Lung (tissue), 12 donors: Measurements from ENCODE around the gene NKPD1. TPM values are rescaled to one million over a fixed set of nuclear protein-coding genes. Genes with fewer than 3 reads are reported as not detected.

ENCODE experiments used
- ATAC-seq: fragments of 200-7000 bp; cut with Tn5 transposase; one replicate; pipeline ENCODE4 v1.9.1; 2020; ENCODE audit warnings: moderate number of reproducible peaks; ENCODE audit not compliant: insufficient read depth, low FRiP score
- DNase-seq, 3 donors: peaks; one replicate each; pipeline ENCODE4 v3.0.0-alpha.2; 2013 to 2017
- H3K27ac ChIP-seq, 2 donors: one replicate each; pipeline ENCODE4 v1.5.1; 2013; ENCODE audit warnings: mild to moderate bottlenecking in 2 of 2, moderate library complexity in 2 of 2, control low read depth in 1 of 2, inconsistent platforms in 1 of 2, low read depth in 1 of 2, low read length in 1 of 2
- H3K27me3 ChIP-seq, 3 donors: one replicate each; pipeline ENCODE4 v1.5.1; 2013; ENCODE audit warnings: low read length in 2 of 3; ENCODE audit not compliant: control insufficient read depth in 3 of 3, insufficient read depth in 3 of 3
- H3K36me3 ChIP-seq, 4 donors: one replicate each; pipeline ENCODE4 v1.5.1; 2013; ENCODE audit warnings: low read length in 4 of 4, mild to moderate bottlenecking in 1 of 4, moderate library complexity in 1 of 4; ENCODE audit not compliant: control insufficient read depth in 4 of 4, insufficient read depth in 4 of 4
- H3K4me1 ChIP-seq, 5 donors: one replicate each; pipeline ENCODE4 v1.5.1; 2013; ENCODE audit warnings: low read length in 5 of 5, mild to moderate bottlenecking in 2 of 5, moderate library complexity in 1 of 5; ENCODE audit not compliant: control insufficient read depth in 5 of 5, insufficient read depth in 5 of 5
- H3K4me3 ChIP-seq: one replicate; pipeline ENCODE4 v1.5.1; 2013; ENCODE audit warnings: mild to moderate bottlenecking, control low read depth, moderate library complexity
- H3K9ac ChIP-seq, 2 donors: one replicate each; pipeline ENCODE4 v1.5.1; 2013; ENCODE audit warnings: low read length in 2 of 2, control low read depth in 1 of 2; ENCODE audit not compliant: insufficient read depth in 1 of 2
- H3K9me3 ChIP-seq, 4 donors: one replicate each; pipeline ENCODE4 v1.5.1; 2013; ENCODE audit warnings: low read length in 3 of 4, mild to moderate bottlenecking in 1 of 4, moderate library complexity in 1 of 4; ENCODE audit not compliant: control insufficient read depth in 4 of 4, insufficient read depth in 3 of 4
- WGBS, 2 donors: extraction: QIAGEN DNeasy Blood & Tissue Kit; methylation state at CpG; one replicate each; pipeline ENCODE4 v1.1.7; 2013; 5-methylcytosine and 5-hydroxymethylcytosine counted together
- polyA plus RNA-seq, 2 donors: library from polyadenylated mRNA; stranded (reverse); fragments of 200-250 nt; gene quantifications; one replicate each; pipeline ENCODE4 v1.2.1, GENCODE V29; 2013
- total RNA-seq, 2 donors: library from RNA; depleted of rRNA in 1 of 2; stranded (reverse); fragments of >200 nt in 1 of 2; gene quantifications; one replicate each; pipeline ENCODE4 v1.2.1, GENCODE V29; 2014 to 2021
- TF ChIP-seq, protein P1 (sequence below): IDR thresholded peaks from 2 replicates; pipeline ENCODE4 v1.5.1; 2012; ENCODE audit warnings: mild to moderate bottlenecking; ENCODE audit errors: control extremely low read depth, extremely low read depth
- donor health status: control.
- donor health status: control.
- donor health status: Bipolar disorder and iron deficiency.
- donor health status: healthy.
- donor health status: DM: yes; HTN: yes; CAD: no.

NKPD1 gene
- total and polyA plus RNA-seq, 4 donors, result 0.06 to 0.08 (median 0.07) TPM; not detected in 1

DNA sequence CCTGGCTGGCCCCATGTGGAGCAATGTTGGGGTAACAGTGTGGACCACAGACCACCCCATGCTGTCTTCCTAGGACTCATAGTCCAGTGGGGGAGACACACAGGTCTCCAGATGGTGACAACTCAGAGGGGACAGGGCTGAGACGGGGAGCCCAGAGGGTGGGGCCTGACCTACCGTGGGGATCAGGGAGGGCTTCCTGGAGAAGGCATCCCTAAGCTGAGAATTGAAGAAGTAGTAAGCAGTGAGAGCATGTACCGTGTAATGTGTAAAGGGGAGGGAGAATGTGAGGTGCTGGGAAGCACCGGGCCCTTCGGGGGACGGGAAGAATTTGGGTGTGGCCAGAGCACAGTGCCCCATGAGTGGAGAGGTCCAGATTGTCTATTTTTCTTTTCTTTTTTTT is 36.8 kb downstream of the NKPD1 start:
- TF ChIP-seq, protein P1, sequence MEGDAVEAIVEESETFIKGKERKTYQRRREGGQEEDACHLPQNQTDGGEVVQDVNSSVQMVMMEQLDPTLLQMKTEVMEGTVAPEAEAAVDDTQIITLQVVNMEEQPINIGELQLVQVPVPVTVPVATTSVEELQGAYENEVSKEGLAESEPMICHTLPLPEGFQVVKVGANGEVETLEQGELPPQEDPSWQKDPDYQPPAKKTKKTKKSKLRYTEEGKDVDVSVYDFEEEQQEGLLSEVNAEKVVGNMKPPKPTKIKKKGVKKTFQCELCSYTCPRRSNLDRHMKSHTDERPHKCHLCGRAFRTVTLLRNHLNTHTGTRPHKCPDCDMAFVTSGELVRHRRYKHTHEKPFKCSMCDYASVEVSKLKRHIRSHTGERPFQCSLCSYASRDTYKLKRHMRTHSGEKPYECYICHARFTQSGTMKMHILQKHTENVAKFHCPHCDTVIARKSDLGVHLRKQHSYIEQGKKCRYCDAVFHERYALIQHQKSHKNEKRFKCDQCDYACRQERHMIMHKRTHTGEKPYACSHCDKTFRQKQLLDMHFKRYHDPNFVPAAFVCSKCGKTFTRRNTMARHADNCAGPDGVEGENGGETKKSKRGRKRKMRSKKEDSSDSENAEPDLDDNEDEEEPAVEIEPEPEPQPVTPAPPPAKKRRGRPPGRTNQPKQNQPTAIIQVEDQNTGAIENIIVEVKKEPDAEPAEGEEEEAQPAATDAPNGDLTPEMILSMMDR, result no peak
- H3K27ac ChIP-seq, result no peak overlapping the region
- no peak for ATAC-seq
- no peaks in the 10 kb centered on the region for H3K27me3 ChIP-seq
- no peaks in the 10 kb centered on the region for H3K36me3 ChIP-seq
- H3K9ac ChIP-seq, result no peak overlapping the region
- H3K4me3 ChIP-seq, result no peak overlapping the region
- DNase-seq, result no peak
- no peaks in the 10 kb centered on the region for H3K9me3 ChIP-seq
- peaks cover 0 to 7% (median 0%) of the 10 kb centered on the region in 5 donors for H3K4me1 ChIP-seq
- WGBS, 2 donors, result 75% methylated on average over 6 of the region's 6 CpGs

GRCh38 chr19:45123440-45123850 is 37.3 kb downstream of the NKPD1 start:
- DNase-seq (peak in 1 of 3 donors; percentile 27), ATAC-seq (no peak)
- TF ChIP-seq, protein P1, result no peak
- H3K9me3 ChIP-seq, result no peaks in the 10 kb centered on the region
- H3K27me3 ChIP-seq, result no peaks in the 10 kb centered on the region
- H3K36me3 ChIP-seq, result no peaks in the 10 kb centered on the region
- peaks cover 0 to 7% (median 0%) of the 10 kb centered on the region in 5 donors for H3K4me1 ChIP-seq
- no peak overlapping the region for H3K27ac ChIP-seq
- no peak overlapping the region for H3K4me3 ChIP-seq
- H3K9ac ChIP-seq, result no peak overlapping the region
- WGBS, 2 donors, result 70 to 87% methylated on average over 9 of the region's 9 CpGs

DNA sequence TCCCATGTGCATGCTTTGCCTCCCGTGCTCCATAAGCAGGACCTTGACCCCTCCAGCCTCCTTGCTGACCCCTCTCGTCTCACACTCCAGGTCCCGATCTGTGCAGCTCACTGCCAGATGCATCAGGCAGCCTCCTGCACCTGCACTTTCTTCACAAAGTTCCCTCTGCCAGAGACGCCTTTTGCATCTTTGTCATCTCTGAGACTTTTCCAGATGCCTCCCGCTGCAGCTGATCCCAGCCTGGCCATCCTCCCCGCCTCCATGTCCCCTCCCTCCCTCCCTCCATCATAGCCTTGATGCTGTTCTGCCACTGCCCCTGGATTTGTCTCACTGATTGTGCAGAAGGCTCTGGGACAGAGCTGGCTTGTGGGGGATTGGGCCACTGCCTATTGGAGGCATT is 38.0 kb downstream of the NKPD1 start:
- no peak overlapping the region for H3K4me3 ChIP-seq
- ATAC-seq (no peak), DNase-seq (no peak)
- no peak overlapping the region for H3K27ac ChIP-seq
- 89 to 91% methylated on average over 6 of the region's 6 CpGs for WGBS, 2 donors
- H3K9ac ChIP-seq, result no peak overlapping the region
- no peaks in the 10 kb centered on the region for H3K27me3 ChIP-seq
- H3K9me3 ChIP-seq, result no peaks in the 10 kb centered on the region
- TF ChIP-seq, protein P1, result no peak
- H3K4me1 ChIP-seq, result peaks cover 0 to 9% (median 0%) of the 10 kb centered on the region in 5 donors
- no peaks in the 10 kb centered on the region for H3K36me3 ChIP-seq

GRCh38 chr19:45121827-45122345 is 38.9 kb downstream of the NKPD1 start:
- ATAC-seq, result no peak

More at GRCh38 chr19:45121827-45122345, 38.9 kb downstream of the NKPD1 start:
- no peaks in the 10 kb centered on the region for H3K9me3 ChIP-seq
- no peaks in the 10 kb centered on the region for H3K27me3 ChIP-seq
- TF ChIP-seq, protein P1, result no peak
- 82 to 84% methylated on average over 11 of the region's 11 CpGs for WGBS, 2 donors
- peaks cover 0 to 14% (median 0%) of the 10 kb centered on the region in 5 donors for H3K4me1 ChIP-seq
- H3K36me3 ChIP-seq, result no peaks in the 10 kb centered on the region
- no peak overlapping the region for H3K4me3 ChIP-seq
- no peak overlapping the region for H3K27ac ChIP-seq
- no peak overlapping the region for H3K9ac ChIP-seq
- DNase-seq, result no peak
